Upper lobe of left lung (tissue), 4 donors: Measurements from ENCODE around the gene AKAP6.

Source experiments
- POLR2A ChIP-seq, 4 donors: fragments of 450-650 bp; IDR thresholded peaks; one replicate each; pipeline ENCODE4 v1.5.1; 2016 to 2017; ENCODE audit warnings: antibody characterized with exemption in 4 of 4, mild to moderate bottlenecking in 2 of 4
- POLR2AphosphoS5 ChIP-seq, 2 donors: sonication (generic); formaldehyde crosslinking; IDR thresholded peaks; one replicate each; pipeline ENCODE4 v1.5.1; 2017; ENCODE audit warnings: antibody characterized with exemption in 2 of 2
- TF ChIP-seq, protein P1 (sequence below), 6 experiments: fragments of 450-650 bp in 4 of 6; fragments of 200-600 bp in 2 of 6; sonication (generic) in 2 of 6; IDR thresholded peaks; one replicate each; pipeline ENCODE4 v1.5.1; 2016 to 2019; ENCODE audit warnings: antibody characterized with exemption in 6 of 6

DNA sequence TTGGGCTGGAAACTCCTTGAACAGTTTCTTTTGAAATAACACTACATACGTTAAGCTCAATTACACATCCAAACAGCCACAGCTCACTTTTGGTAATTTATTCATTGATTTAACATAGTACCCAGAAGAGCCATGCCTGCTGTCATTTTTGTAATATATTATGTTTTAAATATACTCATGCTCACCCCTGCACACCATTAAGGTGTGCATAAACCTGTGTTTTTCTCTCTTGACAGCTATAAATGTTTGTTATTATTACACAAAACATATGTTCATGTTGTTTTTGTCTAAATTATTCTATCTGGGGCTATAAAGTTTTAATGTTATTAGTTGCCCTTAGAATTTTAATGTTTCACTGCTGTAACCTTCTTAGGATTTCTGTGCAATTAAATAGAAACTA, 296.1 kb downstream of the AKAP6 start:
- TF ChIP-seq, protein P1, sequence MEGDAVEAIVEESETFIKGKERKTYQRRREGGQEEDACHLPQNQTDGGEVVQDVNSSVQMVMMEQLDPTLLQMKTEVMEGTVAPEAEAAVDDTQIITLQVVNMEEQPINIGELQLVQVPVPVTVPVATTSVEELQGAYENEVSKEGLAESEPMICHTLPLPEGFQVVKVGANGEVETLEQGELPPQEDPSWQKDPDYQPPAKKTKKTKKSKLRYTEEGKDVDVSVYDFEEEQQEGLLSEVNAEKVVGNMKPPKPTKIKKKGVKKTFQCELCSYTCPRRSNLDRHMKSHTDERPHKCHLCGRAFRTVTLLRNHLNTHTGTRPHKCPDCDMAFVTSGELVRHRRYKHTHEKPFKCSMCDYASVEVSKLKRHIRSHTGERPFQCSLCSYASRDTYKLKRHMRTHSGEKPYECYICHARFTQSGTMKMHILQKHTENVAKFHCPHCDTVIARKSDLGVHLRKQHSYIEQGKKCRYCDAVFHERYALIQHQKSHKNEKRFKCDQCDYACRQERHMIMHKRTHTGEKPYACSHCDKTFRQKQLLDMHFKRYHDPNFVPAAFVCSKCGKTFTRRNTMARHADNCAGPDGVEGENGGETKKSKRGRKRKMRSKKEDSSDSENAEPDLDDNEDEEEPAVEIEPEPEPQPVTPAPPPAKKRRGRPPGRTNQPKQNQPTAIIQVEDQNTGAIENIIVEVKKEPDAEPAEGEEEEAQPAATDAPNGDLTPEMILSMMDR (IDR thresholded peaks at IDR 0.05): no peak
- TF ChIP-seq POLR2A (IDR thresholded peaks at IDR 0.05): no peak
- TF ChIP-seq POLR2AphosphoS5 (IDR thresholded peaks at IDR 0.05): no peak
